GM18520 (cell line): ENCODE measurements around the gene SNAP25.

Source experiments
- ATAC-seq: cut with Tn5 transposase; IDR thresholded peaks from one replicate; pipeline ENCODE4 v1.9.1; 2021; ENCODE audit not compliant: unreplicated experiment

SNAP25 gene

GRCh38 chr20:10300582-10301446, 82.2 kb downstream of the SNAP25 start:
- no peak for ATAC-seq

- ATAC-seq = no peak
These were observed 85.2 kb downstream of the SNAP25 start for GRCh38 chr20:10303852-10304251.

GRCh38 chr20:10304471-10305046, 85.9 kb downstream of the SNAP25 start:
- ATAC-seq = no peak

- ATAC-seq = no peak
These were observed 88.1 kb downstream of the SNAP25 start for GRCh38 chr20:10306440-10307358.

GRCh38 chr20:10307359-10307735, 88.7 kb downstream of the SNAP25 start:
- no peak for ATAC-seq

GRCh38 chr20:10308652-10309051, 90.0 kb downstream of the SNAP25 start:
- ATAC-seq = no peak

- ATAC-seq = no peak
These were observed 90.7 kb downstream of the SNAP25 start for GRCh38 chr20:10309326-10309725.

GRCh38 chr20:10312111-10312510, 93.5 kb downstream of the SNAP25 start:
- ATAC-seq = no peak

- ATAC-seq = no peak
These were observed 94.6 kb downstream of the SNAP25 start for GRCh38 chr20:10313215-10313614.

- ATAC-seq = no peak
These were observed 95.1 kb downstream of the SNAP25 start for GRCh38 chr20:10313701-10314100.

- ATAC-seq = no peak
These were observed 95.6 kb downstream of the SNAP25 start for GRCh38 chr20:10314198-10314597.

GRCh38 chr20:10315138-10315537, 96.5 kb downstream of the SNAP25 start:
- no peak for ATAC-seq

GRCh38 chr20:10316582-10316981, 98.0 kb downstream of the SNAP25 start:
- ATAC-seq = no peak

- ATAC-seq = no peak
These were observed 99.8 kb downstream of the SNAP25 start for GRCh38 chr20:10318291-10319024.

- ATAC-seq = no peak
These were observed 101.2 kb downstream of the SNAP25 start for GRCh38 chr20:10319855-10320254.

GRCh38 chr20:10321138-10321717, 102.6 kb downstream of the SNAP25 start:
- ATAC-seq = no peak

GRCh38 chr20:10322073-10323012, 103.7 kb downstream of the SNAP25 start:
- no peak for ATAC-seq

GRCh38 chr20:10323729-10324128, 105.1 kb downstream of the SNAP25 start:
- no peak for ATAC-seq

- no peak for ATAC-seq
These were observed 105.7 kb downstream of the SNAP25 start for GRCh38 chr20:10324198-10324847.
